ENCODE data around the gene SHISAL2B.

- TF ChIP-seq, protein P1, sequence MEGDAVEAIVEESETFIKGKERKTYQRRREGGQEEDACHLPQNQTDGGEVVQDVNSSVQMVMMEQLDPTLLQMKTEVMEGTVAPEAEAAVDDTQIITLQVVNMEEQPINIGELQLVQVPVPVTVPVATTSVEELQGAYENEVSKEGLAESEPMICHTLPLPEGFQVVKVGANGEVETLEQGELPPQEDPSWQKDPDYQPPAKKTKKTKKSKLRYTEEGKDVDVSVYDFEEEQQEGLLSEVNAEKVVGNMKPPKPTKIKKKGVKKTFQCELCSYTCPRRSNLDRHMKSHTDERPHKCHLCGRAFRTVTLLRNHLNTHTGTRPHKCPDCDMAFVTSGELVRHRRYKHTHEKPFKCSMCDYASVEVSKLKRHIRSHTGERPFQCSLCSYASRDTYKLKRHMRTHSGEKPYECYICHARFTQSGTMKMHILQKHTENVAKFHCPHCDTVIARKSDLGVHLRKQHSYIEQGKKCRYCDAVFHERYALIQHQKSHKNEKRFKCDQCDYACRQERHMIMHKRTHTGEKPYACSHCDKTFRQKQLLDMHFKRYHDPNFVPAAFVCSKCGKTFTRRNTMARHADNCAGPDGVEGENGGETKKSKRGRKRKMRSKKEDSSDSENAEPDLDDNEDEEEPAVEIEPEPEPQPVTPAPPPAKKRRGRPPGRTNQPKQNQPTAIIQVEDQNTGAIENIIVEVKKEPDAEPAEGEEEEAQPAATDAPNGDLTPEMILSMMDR (IDR thresholded peaks at IDR 0.05) = no peak
- TF ChIP-seq POLR2A (IDR thresholded peaks at IDR 0.05) = no peak
- no peak for TF ChIP-seq EP300 (IDR thresholded peaks at IDR 0.05)
These were observed 243 bp upstream of the SHISAL2B start for GRCh38 chr5:64690104-64690416.

All from stomach (tissue), 4 donors.